ENCODE results near the gene COL4A3. TPM values are rescaled to one million over a fixed set of nuclear protein-coding genes. Genes with fewer than 3 reads are reported as not detected.

The COL4A3 gene
- total and polyA plus RNA-seq, 2 experiments from 2014 or later: 0.29 TPM; not detected in 1

DNA sequence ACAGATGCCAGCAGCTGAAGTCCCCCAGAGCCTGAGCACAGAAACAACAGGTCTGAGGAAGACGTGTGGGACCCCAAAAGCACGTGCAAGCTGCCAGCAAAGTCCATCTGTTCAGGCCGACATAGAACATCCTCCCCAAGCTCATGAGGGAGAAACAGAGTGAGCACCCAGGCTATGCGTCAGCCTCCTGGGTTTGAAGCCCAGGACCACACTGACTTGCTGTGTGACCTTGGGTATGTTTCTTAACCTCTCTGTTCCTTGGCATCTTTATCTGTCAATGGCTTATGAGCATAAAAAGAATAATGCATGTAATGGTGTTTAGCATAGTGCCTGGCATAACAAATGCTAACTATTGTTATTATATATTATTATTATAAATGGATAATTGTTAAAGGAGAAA is 40.7 kb upstream of the COL4A3 start:
- H3K9me3 ChIP-seq (ENCODE audit: low read depth): no peaks in the 10 kb centered on the region
- no peaks in the 10 kb centered on the region for H3K4me1 ChIP-seq (ENCODE audit: low read depth)
- no peaks in the 10 kb centered on the region for H3K27me3 ChIP-seq
- DNase-seq (ENCODE audit: low read depth in 1 of 2, low spot score in 1 of 2): no peak
- no peak overlapping the region for H3K27ac ChIP-seq
- H3K36me3 ChIP-seq: no peaks in the 10 kb centered on the region
- TF ChIP-seq, protein P1, sequence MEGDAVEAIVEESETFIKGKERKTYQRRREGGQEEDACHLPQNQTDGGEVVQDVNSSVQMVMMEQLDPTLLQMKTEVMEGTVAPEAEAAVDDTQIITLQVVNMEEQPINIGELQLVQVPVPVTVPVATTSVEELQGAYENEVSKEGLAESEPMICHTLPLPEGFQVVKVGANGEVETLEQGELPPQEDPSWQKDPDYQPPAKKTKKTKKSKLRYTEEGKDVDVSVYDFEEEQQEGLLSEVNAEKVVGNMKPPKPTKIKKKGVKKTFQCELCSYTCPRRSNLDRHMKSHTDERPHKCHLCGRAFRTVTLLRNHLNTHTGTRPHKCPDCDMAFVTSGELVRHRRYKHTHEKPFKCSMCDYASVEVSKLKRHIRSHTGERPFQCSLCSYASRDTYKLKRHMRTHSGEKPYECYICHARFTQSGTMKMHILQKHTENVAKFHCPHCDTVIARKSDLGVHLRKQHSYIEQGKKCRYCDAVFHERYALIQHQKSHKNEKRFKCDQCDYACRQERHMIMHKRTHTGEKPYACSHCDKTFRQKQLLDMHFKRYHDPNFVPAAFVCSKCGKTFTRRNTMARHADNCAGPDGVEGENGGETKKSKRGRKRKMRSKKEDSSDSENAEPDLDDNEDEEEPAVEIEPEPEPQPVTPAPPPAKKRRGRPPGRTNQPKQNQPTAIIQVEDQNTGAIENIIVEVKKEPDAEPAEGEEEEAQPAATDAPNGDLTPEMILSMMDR (IDR thresholded peaks at IDR 0.05; ENCODE audit: low read depth, low read length): no peak
- H3K4me3 ChIP-seq: no peak overlapping the region

DNA sequence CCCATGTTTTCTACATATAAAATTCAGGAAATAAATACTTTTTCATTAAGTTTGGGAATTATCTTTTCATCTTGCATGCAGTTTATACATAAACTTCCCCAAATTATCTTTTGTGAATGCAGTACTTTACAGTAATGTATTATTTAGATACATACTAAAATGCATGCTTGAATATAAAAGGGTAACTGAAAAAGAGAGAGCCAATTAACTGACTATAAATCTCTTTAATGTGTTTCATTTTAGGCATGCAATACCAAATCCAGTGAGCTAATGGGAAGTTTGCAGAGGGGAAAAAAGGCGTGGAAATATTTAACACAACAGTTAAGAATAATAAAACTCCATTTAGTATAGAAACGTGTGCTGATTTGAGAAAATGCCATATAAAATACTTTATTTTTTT is 39.6 kb upstream of the COL4A3 start:
- Histone ChIP-seq H3K27ac (no peak overlapping the region), H3K36me3 (no peaks in the 10 kb centered on the region), H3K4me3 (no peak overlapping the region), H3K9me3 (ENCODE audit: low read depth) (no peaks in the 10 kb centered on the region), H3K27me3 (no peaks in the 10 kb centered on the region), H3K4me1 (ENCODE audit: low read depth) (no peaks in the 10 kb centered on the region)
- TF ChIP-seq, protein P1 (IDR thresholded peaks at IDR 0.05; ENCODE audit: low read depth, low read length): no peak
- DNase-seq (ENCODE audit: low read depth in 1 of 2, low spot score in 1 of 2): no peak

DNA sequence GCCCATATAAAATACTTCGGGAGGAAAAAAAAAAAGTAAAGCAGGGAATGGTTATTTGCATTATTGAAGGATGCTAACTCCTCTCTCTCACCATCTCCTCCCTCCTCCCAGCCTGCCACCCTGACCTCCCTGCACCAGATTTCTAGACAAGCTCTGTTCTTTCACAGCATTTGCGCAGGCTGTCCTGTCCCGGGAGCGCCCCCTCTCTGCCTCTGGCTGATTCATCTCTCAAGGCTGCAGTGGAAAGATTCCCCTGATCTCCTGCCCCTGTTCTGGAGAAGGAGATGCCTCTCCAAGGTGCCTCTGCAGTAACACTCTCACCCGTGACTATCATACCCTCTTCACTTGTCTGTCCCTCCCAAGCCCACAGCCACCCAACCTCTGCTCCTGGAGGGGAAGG is 38.9 kb upstream of the COL4A3 start:
- DNase-seq (ENCODE audit: low read depth in 1 of 2, low spot score in 1 of 2): peak in 1 of 2 donors; percentile 28
- TF ChIP-seq, protein P1 (IDR thresholded peaks at IDR 0.05; ENCODE audit: low read depth, low read length): no peak
- H3K4me3 ChIP-seq: no peak overlapping the region
- no peaks in the 10 kb centered on the region for H3K27me3 ChIP-seq
- H3K27ac ChIP-seq: no peak overlapping the region
- H3K36me3 ChIP-seq: no peaks in the 10 kb centered on the region
- no peaks in the 10 kb centered on the region for H3K9me3 ChIP-seq (ENCODE audit: low read depth)
- H3K4me1 ChIP-seq (ENCODE audit: low read depth): no peaks in the 10 kb centered on the region

DNA sequence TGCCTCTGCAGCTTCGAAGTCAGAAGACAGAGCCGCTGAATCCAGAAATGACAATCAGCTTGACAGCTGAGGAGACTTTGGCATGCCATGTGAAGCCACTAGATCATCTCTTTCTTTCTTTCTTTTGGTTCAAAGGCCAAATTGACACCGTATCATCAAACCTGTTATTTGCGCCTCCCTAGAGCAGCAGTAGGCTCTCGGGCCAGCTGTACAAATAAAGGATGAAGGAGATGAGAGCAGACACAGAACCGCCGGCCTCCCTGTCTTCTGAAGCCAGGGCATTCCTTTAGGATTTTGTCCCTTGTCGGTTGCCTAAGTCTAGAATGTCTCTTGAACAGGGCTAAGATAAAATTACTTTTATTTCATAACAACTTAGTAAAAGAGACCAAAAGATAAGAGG is 37.2 kb upstream of the COL4A3 start:
- H3K4me3 ChIP-seq: no peak overlapping the region
- TF ChIP-seq, protein P1 (IDR thresholded peaks at IDR 0.05; ENCODE audit: low read depth, low read length): no peak
- H3K27me3 ChIP-seq: no peaks in the 10 kb centered on the region
- no peaks in the 10 kb centered on the region for H3K4me1 ChIP-seq (ENCODE audit: low read depth)
- no peaks in the 10 kb centered on the region for H3K36me3 ChIP-seq
- DNase-seq (ENCODE audit: low read depth in 1 of 2, low spot score in 1 of 2): no peak
- H3K9me3 ChIP-seq (ENCODE audit: low read depth): no peaks in the 10 kb centered on the region
- no peak overlapping the region for H3K27ac ChIP-seq

DNA sequence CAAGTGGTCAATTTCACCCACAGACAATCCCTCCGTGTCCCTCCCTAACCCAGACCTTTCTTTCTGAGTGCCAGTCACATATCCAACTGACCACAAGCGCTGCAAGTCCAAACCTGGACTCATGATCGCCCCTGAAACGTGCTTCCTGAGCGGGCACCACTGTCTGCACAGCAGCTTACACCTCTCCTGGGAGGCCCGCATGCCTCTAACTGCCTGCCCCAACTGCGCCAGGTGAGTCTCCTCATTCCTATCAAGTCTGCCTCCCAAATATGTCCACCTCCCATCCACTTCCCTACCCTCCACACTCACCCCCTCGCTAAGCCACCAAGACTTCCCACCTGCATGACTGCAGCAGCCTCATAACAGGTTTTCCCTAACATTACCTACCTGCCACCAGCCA is 33.8 kb upstream of the COL4A3 start:
- no peak overlapping the region for H3K4me3 ChIP-seq
- H3K36me3 ChIP-seq: no peaks in the 10 kb centered on the region
- no peaks in the 10 kb centered on the region for H3K9me3 ChIP-seq (ENCODE audit: low read depth)
- no peak for DNase-seq (ENCODE audit: low read depth in 1 of 2, low spot score in 1 of 2)
- H3K27me3 ChIP-seq: no peaks in the 10 kb centered on the region
- H3K27ac ChIP-seq: no peak overlapping the region
- TF ChIP-seq, protein P1 (IDR thresholded peaks at IDR 0.05; ENCODE audit: low read depth, low read length): no peak
- no peaks in the 10 kb centered on the region for H3K4me1 ChIP-seq (ENCODE audit: low read depth)

DNA sequence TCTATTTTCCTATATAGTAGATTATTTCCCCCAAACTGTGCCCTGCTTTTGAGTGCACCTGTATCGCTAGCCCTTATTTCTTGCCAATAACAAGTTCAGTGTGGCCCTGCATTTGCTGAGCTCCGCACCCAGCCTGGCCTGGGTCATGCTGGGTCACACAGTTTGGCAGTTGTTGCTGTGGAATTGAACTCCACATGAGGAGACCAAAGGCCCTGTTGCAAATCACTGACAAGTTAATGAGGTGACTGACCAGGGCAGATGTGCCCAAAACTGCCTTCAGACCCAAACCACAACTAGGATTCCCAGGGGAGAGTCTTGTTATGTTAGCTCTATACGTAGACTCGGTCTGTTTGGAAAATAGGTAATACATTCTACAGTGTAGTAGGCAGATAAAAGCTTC is 31.4 kb upstream of the COL4A3 start:
- Histone ChIP-seq H3K27ac (no peak overlapping the region), H3K36me3 (no peaks in the 10 kb centered on the region), H3K9me3 (ENCODE audit: low read depth) (no peaks in the 10 kb centered on the region), H3K27me3 (no peaks in the 10 kb centered on the region), H3K4me1 (ENCODE audit: low read depth) (no peaks in the 10 kb centered on the region), H3K4me3 (no peak overlapping the region)
- no peak for DNase-seq (ENCODE audit: low read depth in 1 of 2, low spot score in 1 of 2)
- TF ChIP-seq, protein P1 (IDR thresholded peaks at IDR 0.05; ENCODE audit: low read depth, low read length): no peak
